RWPE2 (cell line): ENCODE data around the gene MPST.

ENCODE experiments used
- ATAC-seq: fragments of 200-7000 bp; cut with Tn5 transposase; 3 replicates; pipeline ENCODE4 v1.9.1; 2021; ENCODE audit warnings: low read depth
- DNase-seq: peaks from one replicate; pipeline ENCODE4 v3.0.0-alpha.2; 2020; ENCODE audit warnings: low spot score
- H3K27ac ChIP-seq: fragments of 450-650 bp; 2 replicates; pipeline ENCODE4 v1.5.1; 2017; ENCODE audit warnings: mild to moderate bottlenecking; ENCODE audit not compliant: poor library complexity, severe bottlenecking
- H3K27me3 ChIP-seq: fragments of 250-450 bp; sonication (Bioruptor Pico); 2 replicates; pipeline ENCODE4 v1.5.1; 2021; ENCODE audit warnings: mild to moderate bottlenecking, moderate library complexity; ENCODE audit not compliant: insufficient read depth, poor library complexity, severe bottlenecking
- H3K36me3 ChIP-seq: fragments of 250-450 bp; sonication (Bioruptor Pico); 2 replicates; pipeline ENCODE4 v1.5.1; 2020; ENCODE audit warnings: low read depth, mild to moderate bottlenecking, moderate library complexity
- H3K4me1 ChIP-seq: fragments of 250-450 bp; sonication (Bioruptor Pico); 2 replicates; pipeline ENCODE4 v1.5.1; 2021; ENCODE audit warnings: mild to moderate bottlenecking, moderate library complexity; ENCODE audit not compliant: insufficient read depth, poor library complexity, severe bottlenecking
- H3K4me3 ChIP-seq: fragments of 250-450 bp; sonication (Bioruptor Pico); 2 replicates; pipeline ENCODE4 v1.5.1; 2021; ENCODE audit warnings: mild to moderate bottlenecking, moderate library complexity; ENCODE audit not compliant: severe bottlenecking
- H3K9me3 ChIP-seq: fragments of 250-450 bp; sonication (Bioruptor Pico); 2 replicates; pipeline ENCODE4 v1.5.1; 2021; ENCODE audit warnings: mild to moderate bottlenecking, moderate library complexity; ENCODE audit not compliant: severe bottlenecking
- TF ChIP-seq, protein P1 (sequence below): fragments of 450-650 bp; IDR thresholded peaks from one replicate; pipeline ENCODE4 v1.5.1; 2017; ENCODE audit warnings: mild to moderate bottlenecking, moderate library complexity; ENCODE audit not compliant: poor library complexity, severe bottlenecking

Gene MPST

DNA sequence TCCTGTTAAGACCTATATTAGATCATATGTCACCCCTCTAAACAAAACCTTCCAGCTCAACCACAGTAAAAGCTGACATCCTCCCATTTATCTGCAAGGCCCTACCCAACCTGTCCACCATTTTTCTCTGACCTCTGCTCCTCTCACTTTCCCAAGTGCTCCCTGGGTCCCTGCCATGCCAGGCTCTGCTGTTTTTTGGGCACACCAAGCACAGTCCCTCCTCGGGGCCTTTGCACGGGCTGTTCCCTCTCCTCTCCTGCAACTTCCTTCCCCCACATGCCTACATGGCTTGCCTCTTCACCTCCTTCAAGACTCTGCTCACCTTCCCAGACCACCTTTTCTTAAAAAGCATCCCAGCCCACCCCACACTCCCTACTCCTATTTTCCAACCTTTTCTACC is 10.1 kb upstream of the MPST start:
- no peaks in the 10 kb centered on the region for H3K4me1 ChIP-seq
- ATAC-seq (no peak), DNase-seq (no peak)
- H3K27me3 ChIP-seq = no peaks in the 10 kb centered on the region
- no peak overlapping the region for H3K4me3 ChIP-seq
- no peaks in the 10 kb centered on the region for H3K9me3 ChIP-seq
- H3K27ac ChIP-seq = no peak overlapping the region
- no peaks in the 10 kb centered on the region for H3K36me3 ChIP-seq
- TF ChIP-seq, protein P1, sequence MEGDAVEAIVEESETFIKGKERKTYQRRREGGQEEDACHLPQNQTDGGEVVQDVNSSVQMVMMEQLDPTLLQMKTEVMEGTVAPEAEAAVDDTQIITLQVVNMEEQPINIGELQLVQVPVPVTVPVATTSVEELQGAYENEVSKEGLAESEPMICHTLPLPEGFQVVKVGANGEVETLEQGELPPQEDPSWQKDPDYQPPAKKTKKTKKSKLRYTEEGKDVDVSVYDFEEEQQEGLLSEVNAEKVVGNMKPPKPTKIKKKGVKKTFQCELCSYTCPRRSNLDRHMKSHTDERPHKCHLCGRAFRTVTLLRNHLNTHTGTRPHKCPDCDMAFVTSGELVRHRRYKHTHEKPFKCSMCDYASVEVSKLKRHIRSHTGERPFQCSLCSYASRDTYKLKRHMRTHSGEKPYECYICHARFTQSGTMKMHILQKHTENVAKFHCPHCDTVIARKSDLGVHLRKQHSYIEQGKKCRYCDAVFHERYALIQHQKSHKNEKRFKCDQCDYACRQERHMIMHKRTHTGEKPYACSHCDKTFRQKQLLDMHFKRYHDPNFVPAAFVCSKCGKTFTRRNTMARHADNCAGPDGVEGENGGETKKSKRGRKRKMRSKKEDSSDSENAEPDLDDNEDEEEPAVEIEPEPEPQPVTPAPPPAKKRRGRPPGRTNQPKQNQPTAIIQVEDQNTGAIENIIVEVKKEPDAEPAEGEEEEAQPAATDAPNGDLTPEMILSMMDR = no peak

DNA sequence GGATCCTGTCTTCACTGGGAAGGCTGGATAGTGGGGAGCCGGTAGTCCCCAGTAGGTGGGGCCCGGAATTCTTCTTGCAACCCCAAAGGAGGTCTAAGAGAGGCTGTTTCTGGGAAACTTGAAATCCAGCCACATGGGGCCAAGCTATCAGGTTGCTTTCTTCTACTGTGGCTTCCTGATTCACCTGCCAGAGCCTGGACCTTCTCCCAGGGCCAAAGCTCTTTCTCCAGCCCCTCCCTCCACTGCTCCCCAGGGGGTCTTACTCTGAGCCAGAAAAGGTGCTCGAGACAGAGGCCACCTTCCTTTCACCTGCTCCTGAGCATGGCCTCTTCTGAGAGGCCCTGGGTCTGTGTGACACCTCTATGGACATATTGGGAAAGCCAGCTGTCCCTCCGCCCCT is 9.4 kb upstream of the MPST start:
- Histone ChIP-seq H3K9me3 (no peaks in the 10 kb centered on the region), H3K4me1 (no peaks in the 10 kb centered on the region), H3K4me3 (no peak overlapping the region), H3K27ac (no peak overlapping the region), H3K27me3 (no peaks in the 10 kb centered on the region), H3K36me3 (no peaks in the 10 kb centered on the region)
- TF ChIP-seq, protein P1 = no peak
- ATAC-seq = no peak
- no peak for DNase-seq

DNA sequence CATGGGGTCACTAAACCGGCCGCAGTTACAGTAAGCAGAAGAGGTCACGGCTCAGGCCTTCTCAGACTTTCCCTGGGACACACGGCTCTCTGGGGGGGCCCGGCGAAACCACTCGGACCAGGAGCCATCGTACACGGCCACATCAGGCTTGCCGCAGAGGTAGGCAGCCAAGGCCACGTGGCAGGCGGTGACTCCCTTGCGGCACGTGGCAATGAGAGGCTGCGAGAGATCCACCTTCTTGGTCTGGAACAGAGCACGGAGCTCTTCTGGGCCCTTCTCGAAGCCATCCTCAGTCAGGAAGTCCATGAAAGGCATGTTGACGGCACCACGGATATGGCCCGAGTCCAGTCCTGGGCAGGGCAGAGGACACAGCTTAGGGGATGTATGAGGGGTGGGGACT is 8.6 kb upstream of the MPST start:
- no peaks in the 10 kb centered on the region for H3K4me1 ChIP-seq
- DNase-seq = no peak
- H3K9me3 ChIP-seq = no peaks in the 10 kb centered on the region
- TF ChIP-seq, protein P1 = no peak
- H3K4me3 ChIP-seq = no peak overlapping the region
- H3K36me3 ChIP-seq = no peaks in the 10 kb centered on the region
- no peaks in the 10 kb centered on the region for H3K27me3 ChIP-seq
- no peak for ATAC-seq
- no peak overlapping the region for H3K27ac ChIP-seq

- ATAC-seq (no peak), DNase-seq (no peak)
- Histone ChIP-seq H3K4me3 (no peak overlapping the region), H3K9me3 (no peaks in the 10 kb centered on the region), H3K27me3 (no peaks in the 10 kb centered on the region), H3K36me3 (no peaks in the 10 kb centered on the region), H3K27ac (no peak overlapping the region), H3K4me1 (no peaks in the 10 kb centered on the region)
- TF ChIP-seq, protein P1 = no peak
Measured at GRCh38 chr22:37011472-37011871, 8.1 kb upstream of the MPST start.

DNA sequence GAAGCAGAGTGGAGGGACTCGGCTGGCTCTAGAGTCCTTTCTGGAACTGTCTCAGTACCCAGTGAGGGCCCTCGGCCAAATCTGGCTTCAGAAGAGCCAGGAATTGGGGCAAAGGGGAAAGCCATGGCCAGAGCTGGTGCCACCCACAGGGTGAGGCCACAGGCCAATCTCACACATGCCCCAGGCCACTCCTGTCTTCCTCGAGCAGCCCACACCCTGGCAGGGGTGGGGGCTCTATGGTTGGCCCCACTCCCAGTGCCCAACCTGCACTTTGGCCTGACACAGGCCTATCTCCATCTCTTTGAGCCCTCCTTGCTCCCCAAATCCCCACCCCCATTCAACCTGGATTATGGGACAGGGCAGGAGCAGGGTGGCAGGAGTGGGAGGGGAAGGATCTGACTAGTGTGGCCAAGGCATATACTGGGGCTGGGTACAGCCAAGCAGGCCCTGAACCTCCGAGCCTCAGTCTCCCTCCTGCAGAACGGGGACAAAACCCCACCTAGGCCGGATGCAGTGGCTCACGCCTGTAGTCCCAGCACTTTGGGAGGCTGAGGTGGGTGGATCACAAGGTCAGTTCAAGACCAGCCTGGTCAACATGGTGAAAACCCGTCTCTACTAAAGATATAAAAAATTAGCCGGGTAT is 7.2 kb upstream of the MPST start:
- Histone ChIP-seq H3K36me3 (peaks cover 2% of the 10 kb centered on the region; the same call in 1 of the 2 replicates), H3K9me3 (no peaks in the 10 kb centered on the region), H3K27me3 (no peaks in the 10 kb centered on the region), H3K27ac (no peak overlapping the region), H3K4me3 (no peak overlapping the region), H3K4me1 (no peaks in the 10 kb centered on the region)
- TF ChIP-seq, protein P1 = no peak
- no peak for DNase-seq
- ATAC-seq = 0 out of 3 replicates have a peak, but pooled peaks have one; percentile 17
